CD4-positive, alpha-beta T cell treated with Interferon gamma for 1 hour (primary cell): ENCODE results near the gene RSPH10B2.
"Not testable (repeated sequence)": the region's sequence is repeated elsewhere in the genome, so short reads cannot be mapped to it uniquely, and the experiment has no call there.

Source experiments
- DNase-seq: peaks from one replicate; pipeline ENCODE4 v3.0.0-alpha.2; 2020

Gene RSPH10B2

DNA sequence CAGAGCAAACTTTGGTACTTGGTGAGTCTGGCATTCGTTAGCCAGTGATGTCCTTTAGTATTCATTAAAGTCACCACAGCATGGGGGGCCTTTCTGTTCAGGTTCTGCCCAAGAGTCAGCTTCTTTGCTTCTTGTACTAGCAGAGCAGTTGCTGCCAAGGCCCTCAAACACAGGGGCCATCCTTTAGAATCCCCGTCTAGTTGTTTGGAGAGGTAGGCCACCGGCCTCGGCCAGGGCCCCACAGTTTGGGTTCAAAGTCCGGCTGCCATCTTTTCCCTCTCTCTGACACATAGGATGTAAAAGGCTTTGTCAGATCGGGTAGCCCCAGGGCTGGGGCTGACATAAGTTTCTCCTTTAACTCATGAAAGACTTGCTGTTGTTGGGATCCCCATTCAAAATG is 89.8 kb downstream of the RSPH10B2 start:
- DNase-seq = not testable (repeated sequence)

DNA sequence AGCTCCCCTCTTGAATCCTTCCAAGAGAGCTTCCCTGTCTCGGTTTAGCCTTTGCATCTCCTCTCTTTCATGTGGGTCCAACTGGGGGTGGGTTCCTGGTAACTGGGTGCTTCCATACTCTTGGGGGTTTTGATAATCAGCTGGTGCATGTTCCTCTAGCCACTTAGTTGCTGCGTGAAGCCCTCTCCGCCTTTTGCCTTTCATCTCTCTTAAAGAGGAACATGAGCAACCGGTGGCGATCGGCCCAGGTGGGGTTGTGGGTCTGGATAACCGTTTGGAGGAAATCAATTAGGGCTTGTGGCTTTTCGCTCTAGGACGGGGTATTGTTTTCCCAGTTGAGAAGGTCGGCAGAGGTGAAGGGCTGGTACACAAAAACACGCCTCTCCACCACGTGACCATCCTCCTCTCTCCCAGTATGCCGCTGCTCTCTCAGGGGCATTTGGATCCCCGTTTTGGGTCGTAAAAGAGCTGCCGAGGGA is 92.1 kb downstream of the RSPH10B2 start:
- DNase-seq = not testable (repeated sequence)

DNA sequence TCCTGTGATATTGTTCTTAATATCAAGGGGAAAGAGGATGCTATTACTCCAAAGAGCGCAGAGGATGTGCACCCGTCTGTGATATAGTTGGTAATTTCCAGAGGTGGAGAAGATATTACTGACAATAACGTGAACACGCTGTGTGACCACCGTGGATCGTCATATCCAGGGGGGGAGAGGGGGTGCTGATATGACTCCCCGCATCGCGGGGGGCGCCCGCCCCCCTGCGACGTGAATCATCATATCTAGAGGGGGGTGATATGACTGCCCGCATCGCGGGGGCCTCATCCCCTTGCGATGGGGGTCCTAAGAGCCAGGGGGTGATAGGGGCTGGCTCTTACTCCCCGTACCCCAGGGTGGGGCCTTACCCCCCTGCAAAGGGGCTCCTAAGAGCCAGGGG is 93.8 kb downstream of the RSPH10B2 start:
- not testable (repeated sequence) for DNase-seq
